ENCODE results near the gene HAVCR1. TPM values are rescaled to one million over a fixed set of nuclear protein-coding genes. Genes with fewer than 3 reads are reported as not detected.
"Not testable (repeated sequence)": the region's sequence is repeated elsewhere in the genome, so short reads cannot be mapped to it uniquely, and the experiment has no call there.

Gene HAVCR1
- total RNA-seq, 2 experiments from 2014 or later = 1.5 to 2.0 TPM

DNA sequence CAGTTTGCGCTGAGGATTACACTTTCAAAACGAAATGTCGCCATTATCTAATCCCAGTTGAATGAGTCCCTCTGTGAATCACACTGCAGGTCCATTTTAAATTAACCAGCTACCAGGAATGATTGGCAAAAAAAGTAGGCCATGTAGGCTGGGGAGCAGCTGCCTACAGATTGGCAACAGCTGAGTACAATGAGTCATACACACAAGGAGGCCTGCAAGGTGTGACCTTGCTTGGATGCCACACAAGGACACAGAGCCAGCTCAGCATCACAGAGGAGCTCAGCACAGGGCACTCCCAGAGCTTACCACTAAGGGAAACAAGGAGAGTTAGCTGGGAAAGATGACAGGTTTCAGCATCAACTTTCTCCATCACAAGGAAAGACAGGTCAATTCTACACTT, 12.9 kb downstream of the HAVCR1 start:
- H3K4me3 Mint-ChIP-seq = no peak overlapping the region
- H3K4me1 Mint-ChIP-seq = peaks cover 39% of the 10 kb centered on the region
- H3K9me3 Mint-ChIP-seq = peaks cover 13% of the 10 kb centered on the region
- ChIA-PET POLR2A (interaction anchor here (0.6 kb wide), 1 partner anchor 29 kb away, joined by 3 read pairs; no protein-coding TSS in a partner anchor), CTCF (interaction anchor here (0.6 to 2.1 kb wide), 8 partner anchors 9 to 156 kb away, joined by 3 to 8 read pairs (median 4); partner anchors contain the start of gene HAVCR1)
- H3K36me3 Mint-ChIP-seq (ENCODE audit: low read depth) = peaks cover 27% of the 10 kb centered on the region
- H3K27me3 Mint-ChIP-seq = no peaks in the 10 kb centered on the region
- DNase-seq = no peak
- no peak overlapping the region for H3K27ac Mint-ChIP-seq

DNA sequence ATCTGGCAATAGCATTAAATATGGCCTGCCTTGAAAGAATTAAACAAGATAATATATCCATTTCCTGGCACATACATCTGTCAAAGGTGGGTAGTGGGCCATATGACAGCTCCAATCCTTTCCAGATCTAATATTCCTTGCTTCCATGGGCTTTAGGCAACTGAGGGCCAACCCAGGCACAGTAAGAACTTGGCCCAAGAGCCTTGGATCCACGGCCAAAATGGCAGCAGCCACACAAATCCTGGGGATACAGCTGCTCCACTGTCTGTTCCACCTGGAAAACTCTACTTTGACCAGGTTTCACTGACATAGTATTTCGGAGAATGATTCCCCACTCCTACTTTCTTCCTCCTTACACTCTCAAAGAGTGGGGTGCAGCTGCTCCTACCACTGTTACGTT, 13.3 kb downstream of the HAVCR1 start:
- peaks cover 34% of the 10 kb centered on the region for H3K4me1 Mint-ChIP-seq
- H3K9me3 Mint-ChIP-seq = peaks cover 13% of the 10 kb centered on the region
- peaks cover 27% of the 10 kb centered on the region for H3K36me3 Mint-ChIP-seq (ENCODE audit: low read depth)
- no peak overlapping the region for H3K4me3 Mint-ChIP-seq
- CTCF ChIA-PET = interaction anchor here (0.6 to 2.1 kb wide), 7 partner anchors 13 to 156 kb away, joined by 3 to 8 read pairs (median 4); partner anchors contain the start of gene HAVCR1
- no peak for DNase-seq
- POLR2A ChIA-PET = interaction anchor here (0.6 kb wide), 1 partner anchor 29 kb away, joined by 3 read pairs; no protein-coding TSS in a partner anchor
- H3K27me3 Mint-ChIP-seq = no peaks in the 10 kb centered on the region
- H3K27ac Mint-ChIP-seq = no peak overlapping the region

DNA sequence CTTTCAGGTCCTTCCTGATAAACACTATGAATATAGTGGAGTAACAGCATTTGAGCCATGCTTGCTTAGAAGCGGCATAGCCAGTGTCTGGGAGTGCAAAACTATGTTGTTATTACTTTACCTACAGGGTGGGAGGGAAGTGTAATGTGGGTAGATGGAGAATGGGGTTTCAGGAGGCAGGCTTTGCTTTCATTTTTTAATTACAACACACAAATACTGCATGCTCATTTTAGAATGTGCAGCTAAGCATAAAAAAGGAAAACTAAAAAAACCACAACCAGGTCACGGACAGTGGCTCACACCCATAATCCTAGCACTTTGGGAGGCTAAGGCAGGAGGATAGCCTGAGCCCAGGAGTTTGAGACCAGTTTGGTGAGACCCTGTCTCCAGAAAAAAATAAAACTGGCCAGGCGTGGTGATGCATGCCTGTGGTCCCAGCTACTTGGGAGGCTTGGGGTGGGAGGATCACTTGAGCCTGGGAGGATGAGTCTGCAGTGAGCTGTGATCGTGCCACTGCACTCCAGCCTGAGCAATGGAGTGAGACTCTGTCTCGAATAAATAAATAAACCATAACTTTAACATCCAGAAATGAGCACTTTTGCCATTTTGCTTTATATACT, 20.2 kb downstream of the HAVCR1 start:
- DNase-seq = no peak
- Mint-ChIP-seq H3K27me3 (no peaks in the 10 kb centered on the region), H3K27ac (peak overlapping the region; percentile 17), H3K9me3 (peaks cover 5% of the 10 kb centered on the region), H3K4me1 (peaks cover 21% of the 10 kb centered on the region), H3K36me3 (ENCODE audit: low read depth) (peaks cover 13% of the 10 kb centered on the region), H3K4me3 (no peak overlapping the region)
- POLR2A ChIA-PET = no interaction called here
- CTCF ChIA-PET = interaction anchor here (1.2 to 1.6 kb wide), 3 partner anchors 11 to 12 kb away, joined by 3 to 4 read pairs (median 3); no protein-coding TSS in a partner anchor

DNA sequence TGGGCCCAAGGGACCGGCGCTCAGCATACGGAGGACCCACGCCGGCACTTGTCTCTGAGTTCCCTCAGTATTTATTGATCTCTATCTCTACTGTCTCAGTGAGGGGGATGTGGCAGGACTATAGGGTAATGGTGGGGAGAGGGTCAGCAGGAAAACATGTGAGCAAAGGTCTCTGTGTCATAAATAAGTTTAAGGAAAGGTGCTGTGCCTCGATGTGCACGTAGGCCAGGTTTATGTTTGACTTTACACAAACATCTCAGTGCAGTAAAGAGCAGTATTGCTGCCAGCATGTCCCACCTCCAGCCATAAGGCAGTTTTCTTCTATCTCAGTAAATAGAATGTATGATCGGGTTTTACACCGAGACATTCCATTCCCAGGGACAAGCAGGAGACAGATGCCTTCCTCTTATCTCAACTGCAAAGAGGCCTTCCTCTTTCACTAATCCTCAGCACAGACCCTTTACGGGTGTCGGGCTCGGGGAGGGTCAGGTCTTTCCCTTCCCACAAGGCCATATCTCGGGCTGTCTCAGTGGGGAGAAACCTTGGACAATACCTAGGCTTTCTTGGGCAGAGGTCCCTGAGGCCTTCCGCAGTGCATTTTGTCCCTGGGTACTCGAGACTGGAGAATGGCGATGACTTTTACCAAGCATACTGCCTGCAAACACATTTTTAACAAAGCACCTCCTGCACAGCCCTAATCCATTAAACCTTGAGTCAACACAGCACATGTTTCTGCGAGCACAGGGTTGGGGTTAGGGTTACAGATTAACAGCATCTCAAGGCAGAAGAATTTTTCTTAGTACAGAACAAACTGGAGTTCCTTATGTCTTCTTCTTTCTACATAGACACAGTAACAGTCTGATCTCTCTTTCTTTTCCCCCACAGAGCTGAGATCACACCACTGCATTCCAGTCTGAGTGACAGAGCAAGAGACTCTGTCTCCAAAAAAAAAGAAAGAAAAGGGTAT, 24.5 kb downstream of the HAVCR1 start:
- DNase-seq, H3K9me3 Mint-ChIP-seq, H3K27me3 Mint-ChIP-seq, H3K4me3 Mint-ChIP-seq: not testable (repeated sequence)
- CTCF ChIA-PET = interaction anchor here (0.6 to 1.4 kb wide), 5 partner anchors 10 to 97 kb away, joined by 3 to 6 read pairs (median 3); no protein-coding TSS in a partner anchor
- H3K4me1 Mint-ChIP-seq = peaks cover 50% of the 10 kb centered on the region
- POLR2A ChIA-PET = interaction anchor here (0.7 kb wide), 1 partner anchor 207 kb away, joined by 8 read pairs; no protein-coding TSS in a partner anchor
- peak overlapping the region; percentile 17 for H3K27ac Mint-ChIP-seq
- H3K36me3 Mint-ChIP-seq (ENCODE audit: low read depth) = peaks cover 17% of the 10 kb centered on the region

DNA sequence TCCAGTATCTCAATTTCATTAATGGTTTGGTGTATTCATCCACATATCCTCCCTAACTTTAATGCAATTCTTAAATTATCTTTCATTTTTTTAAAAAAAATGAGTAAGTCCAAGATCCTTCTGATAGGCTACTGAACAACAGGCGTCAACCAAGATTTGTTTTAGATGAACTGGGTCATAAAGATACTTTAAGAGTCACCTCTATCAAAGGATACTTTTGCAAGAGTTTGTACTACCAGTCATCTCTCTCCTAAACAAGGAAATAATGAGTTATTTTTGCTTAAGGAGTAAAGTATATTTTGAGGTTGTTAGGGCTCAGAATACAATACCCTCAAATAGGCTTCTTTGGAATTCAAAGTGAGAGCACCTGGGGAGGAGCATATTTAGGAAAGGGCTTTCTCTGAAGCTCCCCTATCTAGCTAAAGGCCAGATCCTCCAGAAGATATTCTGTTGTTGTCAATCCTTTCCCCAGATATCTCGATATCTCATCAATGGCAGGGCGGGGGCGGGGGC, 25.8 kb downstream of the HAVCR1 start:
- DNase-seq = no peak
- ChIA-PET POLR2A (no interaction called here), CTCF (no interaction called here)
- Mint-ChIP-seq H3K27ac (no peak overlapping the region), H3K27me3 (no peaks in the 10 kb centered on the region), H3K36me3 (ENCODE audit: low read depth) (peaks cover 17% of the 10 kb centered on the region), H3K4me1 (peaks cover 51% of the 10 kb centered on the region), H3K4me3 (no peak overlapping the region), H3K9me3 (peaks cover 5% of the 10 kb centered on the region)

DNA sequence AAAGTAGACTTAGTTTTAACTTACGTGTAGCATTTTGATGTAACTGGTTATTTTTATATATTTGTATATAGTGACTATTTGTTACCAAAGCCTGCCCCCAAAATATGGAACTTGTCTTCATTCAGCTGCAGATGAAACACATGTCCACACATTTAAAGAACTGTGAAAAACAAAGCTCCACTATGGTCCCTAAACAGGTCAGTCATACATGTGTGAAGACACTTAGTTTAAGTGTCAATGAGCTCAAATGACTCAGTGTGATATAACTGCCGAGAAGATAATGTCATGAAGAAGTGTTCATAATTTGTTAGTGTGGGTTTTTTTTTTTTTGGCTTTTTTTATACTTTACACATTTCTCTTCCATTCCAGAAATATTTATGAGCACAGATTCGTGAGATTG, 28.2 kb downstream of the HAVCR1 start:
- CTCF ChIA-PET = interaction anchor here (1.1 to 2.0 kb wide), 2 partner anchors 15 to 102 kb away, joined by 3 to 4 read pairs; no protein-coding TSS in a partner anchor
- H3K4me1 Mint-ChIP-seq = peaks cover 65% of the 10 kb centered on the region

DNA sequence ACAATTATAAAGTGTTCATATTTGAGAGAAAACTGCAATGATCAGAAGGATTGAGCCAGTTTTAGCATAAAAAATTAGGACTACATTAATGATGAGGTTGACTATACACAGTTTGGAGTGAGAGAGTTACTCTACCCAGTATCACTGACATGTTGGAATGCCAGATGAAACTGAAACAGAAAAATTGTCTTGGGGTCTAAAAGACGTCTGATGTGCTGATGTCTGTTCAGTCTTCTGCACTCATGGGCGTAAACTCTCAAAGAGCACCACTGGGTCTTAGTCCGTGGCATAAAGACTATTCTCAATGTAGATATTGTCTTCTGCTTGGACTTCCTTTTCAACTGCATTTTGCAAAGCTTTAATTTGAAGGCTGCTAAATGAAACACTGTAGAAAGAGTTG, 29.5 kb downstream of the HAVCR1 start:
- CTCF ChIA-PET = interaction anchor here (0.8 to 2.0 kb wide), 3 partner anchors 16 to 84 kb away, joined by 3 to 7 read pairs (median 4); no protein-coding TSS in a partner anchor
- POLR2A ChIA-PET = no interaction called here
- no peak for DNase-seq
- H3K27me3 Mint-ChIP-seq = no peaks in the 10 kb centered on the region
- peaks cover 2% of the 10 kb centered on the region for H3K9me3 Mint-ChIP-seq
- no peak overlapping the region for H3K27ac Mint-ChIP-seq
- peaks cover 72% of the 10 kb centered on the region for H3K4me1 Mint-ChIP-seq
- H3K36me3 Mint-ChIP-seq (ENCODE audit: low read depth) = peaks cover 13% of the 10 kb centered on the region
- H3K4me3 Mint-ChIP-seq = no peak overlapping the region

More for the DNA sequence above, 28.2 kb downstream of the HAVCR1 start:
- no peaks in the 10 kb centered on the region for H3K9me3 Mint-ChIP-seq
- H3K36me3 Mint-ChIP-seq (ENCODE audit: low read depth) = peaks cover 14% of the 10 kb centered on the region
- no peak for DNase-seq
- no peaks in the 10 kb centered on the region for H3K27me3 Mint-ChIP-seq
- POLR2A ChIA-PET = no interaction called here
- H3K4me3 Mint-ChIP-seq = no peak overlapping the region
- no peak overlapping the region for H3K27ac Mint-ChIP-seq

DNA sequence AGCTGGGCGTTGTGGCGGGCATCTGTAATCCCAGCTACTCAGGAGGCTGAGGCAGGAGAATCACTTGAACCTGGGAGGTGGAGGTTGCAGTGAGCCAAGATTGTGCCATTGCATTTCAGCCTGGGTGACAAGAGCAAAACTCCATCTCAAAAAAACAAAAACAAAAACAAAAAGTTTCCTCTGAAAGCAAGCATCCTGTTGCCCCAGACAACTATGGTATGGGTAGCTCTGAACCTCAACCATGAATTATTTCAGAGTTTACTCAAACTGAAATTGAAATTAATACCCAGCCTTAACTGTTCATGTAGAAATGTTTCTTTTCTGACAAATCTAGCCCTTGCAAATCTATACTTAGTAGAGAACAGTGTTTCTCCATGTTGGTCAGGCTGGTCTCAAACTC, 31.3 kb downstream of the HAVCR1 start:
- CTCF ChIA-PET = interaction anchor here (0.9 to 2.0 kb wide), 8 partner anchors 12 to 191 kb away, joined by 3 to 7 read pairs (median 3); no protein-coding TSS in a partner anchor
- not testable (repeated sequence) for H3K27me3 Mint-ChIP-seq
- H3K4me1 Mint-ChIP-seq = peaks cover 79% of the 10 kb centered on the region

DNA sequence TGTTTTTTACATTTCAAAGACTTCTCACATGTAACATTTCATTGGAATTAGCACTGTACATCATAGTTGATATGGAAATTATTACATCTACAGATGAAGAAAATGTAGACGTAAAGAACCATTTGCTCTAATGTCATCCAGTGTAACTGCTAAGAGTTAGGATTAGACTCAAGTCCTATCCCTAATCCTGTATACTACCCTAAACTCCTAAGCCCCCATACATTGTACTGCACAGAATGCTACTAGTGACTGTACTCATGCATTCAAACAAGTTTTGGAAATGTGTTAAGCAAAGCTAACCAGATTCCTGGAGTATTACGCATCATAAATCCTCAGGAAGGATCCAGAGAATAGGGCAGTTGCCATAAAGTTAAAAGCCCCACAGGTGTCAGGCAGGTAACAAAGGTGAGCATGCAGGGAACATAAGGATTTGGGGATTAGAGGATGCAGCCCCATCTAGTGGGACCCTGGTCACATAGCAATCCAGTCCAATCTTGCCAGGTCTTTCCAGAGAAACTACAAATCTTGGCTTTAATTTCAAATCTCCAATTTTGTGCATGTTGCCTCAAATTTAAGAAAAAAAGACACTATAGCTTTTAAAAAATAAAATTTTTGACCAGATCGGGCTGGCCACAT, 32.0 kb downstream of the HAVCR1 start:
- H3K36me3 Mint-ChIP-seq (ENCODE audit: low read depth) = peaks cover 30% of the 10 kb centered on the region
- no peaks in the 10 kb centered on the region for H3K27me3 Mint-ChIP-seq
- peaks cover 83% of the 10 kb centered on the region for H3K4me1 Mint-ChIP-seq
- H3K9me3 Mint-ChIP-seq = peaks cover 13% of the 10 kb centered on the region
- peak; percentile 21 for DNase-seq
- ChIA-PET CTCF (interaction anchor here (0.9 to 1.6 kb wide), 11 partner anchors 12 to 190 kb away, joined by 3 to 4 read pairs (median 3); no protein-coding TSS in a partner anchor), POLR2A (no interaction called here)
- H3K4me3 Mint-ChIP-seq = no peak overlapping the region
- H3K27ac Mint-ChIP-seq = peak overlapping the region; percentile 87

More for the DNA sequence above, 31.3 kb downstream of the HAVCR1 start:
- not testable (repeated sequence) for H3K9me3 Mint-ChIP-seq, H3K4me3 Mint-ChIP-seq
- Mint-ChIP-seq H3K27ac (peak overlapping the region; percentile 80), H3K36me3 (ENCODE audit: low read depth) (peaks cover 23% of the 10 kb centered on the region)
- POLR2A ChIA-PET = interaction anchor here (0.6 kb wide), 1 partner anchor 244 kb away, joined by 4 read pairs; no protein-coding TSS in a partner anchor
- DNase-seq = peak; percentile 30

DNA sequence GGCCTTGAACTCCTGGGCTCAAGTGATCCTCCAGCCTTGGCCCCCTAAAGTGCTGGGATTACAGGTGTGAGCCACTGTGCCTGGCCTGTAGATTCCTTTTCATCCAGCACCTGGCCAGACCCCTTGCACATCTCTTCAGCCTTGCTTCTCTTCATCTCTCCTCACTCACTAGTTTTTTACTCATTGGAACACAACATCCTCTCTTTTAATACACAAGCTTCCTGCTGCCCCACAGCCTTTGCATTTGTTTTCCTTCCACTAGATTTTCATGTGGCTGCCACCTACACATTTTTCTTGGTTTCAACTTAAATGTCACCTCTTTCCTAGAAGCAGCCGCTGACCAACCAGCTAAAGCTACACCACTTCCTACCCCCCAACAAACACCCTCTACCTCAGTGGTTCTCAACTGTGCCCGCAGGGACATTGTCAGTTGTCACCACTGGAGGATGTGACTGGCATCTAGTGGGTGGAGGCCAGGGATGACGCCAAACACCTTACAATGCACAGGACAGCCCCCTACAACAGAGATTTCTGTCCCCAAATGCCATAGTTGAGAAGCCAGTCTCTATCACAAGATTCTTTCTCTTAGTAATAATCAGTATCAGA, 33.7 kb downstream of the HAVCR1 start:
- Mint-ChIP-seq H3K36me3 (ENCODE audit: low read depth) (peaks cover 31% of the 10 kb centered on the region), H3K4me1 (peaks cover 80% of the 10 kb centered on the region), H3K4me3 (peak overlapping the region; percentile 29), H3K27ac (peak overlapping the region; percentile 87), H3K27me3 (no peaks in the 10 kb centered on the region), H3K9me3 (peaks cover 13% of the 10 kb centered on the region)
- CTCF ChIA-PET = interaction anchor here (0.7 to 1.6 kb wide), 11 partner anchors 10 to 118 kb away, joined by 3 to 5 read pairs (median 3); partner anchors contain the start of genes HAVCR2 and MED7
- POLR2A ChIA-PET = interaction anchor here (1.6 kb wide), 1 partner anchor 117 kb away, joined by 6 read pairs; the partner anchor contains the start of gene MED7
- peak; percentile 85 for DNase-seq

DNA sequence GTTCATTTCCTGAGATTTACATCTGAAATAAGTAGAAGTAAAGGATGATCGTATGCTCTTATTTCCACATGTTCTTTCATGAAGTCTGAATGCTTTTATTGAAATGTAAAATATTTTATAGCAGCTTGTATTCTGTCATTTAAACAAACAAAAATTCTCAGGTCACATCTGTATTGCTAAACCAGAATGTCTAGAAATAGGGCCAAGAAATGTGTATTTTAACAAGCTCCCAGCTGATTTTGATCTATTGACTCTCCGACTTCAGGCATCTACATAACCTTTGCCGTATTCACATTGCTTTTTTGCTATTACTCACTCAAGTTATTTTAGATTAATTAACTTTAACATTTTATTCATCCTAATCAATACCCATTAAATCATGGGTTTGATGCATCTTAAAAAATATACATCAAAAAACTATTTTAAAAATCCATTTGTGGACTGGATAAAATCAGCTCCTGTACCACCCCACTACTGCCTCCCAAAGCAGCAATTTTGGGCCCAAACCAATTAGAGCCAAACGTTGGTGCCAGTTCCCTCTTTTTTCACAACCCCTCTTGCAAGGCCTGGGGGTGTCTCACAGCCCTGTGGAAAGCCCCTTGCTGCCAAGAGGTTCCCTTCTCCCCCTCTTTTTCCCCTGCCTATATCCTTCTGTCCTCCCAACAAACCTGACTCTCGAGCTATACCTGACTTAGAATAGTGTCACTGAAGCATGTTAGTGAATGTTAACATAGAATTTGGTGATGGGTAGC, 34.5 kb downstream of the HAVCR1 start:
- H3K4me3 Mint-ChIP-seq = peak overlapping the region; percentile 29
- H3K4me1 Mint-ChIP-seq = peaks cover 72% of the 10 kb centered on the region
- peaks cover 16% of the 10 kb centered on the region for H3K9me3 Mint-ChIP-seq
- no peaks in the 10 kb centered on the region for H3K27me3 Mint-ChIP-seq
- H3K27ac Mint-ChIP-seq = peak overlapping the region; percentile 87
- POLR2A ChIA-PET = interaction anchor here (1.6 kb wide), 1 partner anchor 118 kb away, joined by 6 read pairs; the partner anchor contains the start of gene MED7
- no peak for DNase-seq
- CTCF ChIA-PET = interaction anchor here (0.6 to 1.4 kb wide), 8 partner anchors 11 to 438 kb away, joined by 3 to 5 read pairs (median 3); partner anchors contain the start of gene HAVCR2
- H3K36me3 Mint-ChIP-seq (ENCODE audit: low read depth) = peaks cover 37% of the 10 kb centered on the region

Measured in activated CD4-positive, alpha-beta T cell treated with anti-CD3 and anti-CD28 coated beads, Interleukin-2, amount 10 ng/mL, durations not matched to agents 7 days and 5 days (primary cell).